HUES6 (cell line): ENCODE results near the gene PHB1.

Experiments used
- H3K27ac ChIP-seq: 2 replicates; pipeline ENCODE4 v1.7.0; 2013; ENCODE audit warnings: low read depth, mild to moderate bottlenecking, low read length, inconsistent platforms
- H3K27me3 ChIP-seq: 2 replicates; pipeline ENCODE4 v1.6.1; 2013; ENCODE audit warnings: low read length; ENCODE audit not compliant: control insufficient read depth, insufficient read depth
- H3K36me3 ChIP-seq: 2 replicates; pipeline ENCODE4 v1.6.1; 2013; ENCODE audit warnings: low read length; ENCODE audit not compliant: control insufficient read depth, insufficient read depth
- H3K4me1 ChIP-seq: 2 replicates; pipeline ENCODE4 v1.6.1; 2013; ENCODE audit warnings: low read length; ENCODE audit not compliant: control insufficient read depth, insufficient read depth
- H3K4me3 ChIP-seq: 2 replicates; pipeline ENCODE4 v1.5.1; 2013; ENCODE audit warnings: low read depth, low read length
- H3K9ac ChIP-seq: one replicate; pipeline ENCODE4 v1.6.1; 2013; ENCODE audit warnings: mild to moderate bottlenecking, low read length
- H3K9me3 ChIP-seq: 2 replicates; pipeline ENCODE4 v1.6.1; 2013; ENCODE audit warnings: low read depth, low read length; ENCODE audit not compliant: control insufficient read depth, insufficient read depth

The PHB1 gene

DNA sequence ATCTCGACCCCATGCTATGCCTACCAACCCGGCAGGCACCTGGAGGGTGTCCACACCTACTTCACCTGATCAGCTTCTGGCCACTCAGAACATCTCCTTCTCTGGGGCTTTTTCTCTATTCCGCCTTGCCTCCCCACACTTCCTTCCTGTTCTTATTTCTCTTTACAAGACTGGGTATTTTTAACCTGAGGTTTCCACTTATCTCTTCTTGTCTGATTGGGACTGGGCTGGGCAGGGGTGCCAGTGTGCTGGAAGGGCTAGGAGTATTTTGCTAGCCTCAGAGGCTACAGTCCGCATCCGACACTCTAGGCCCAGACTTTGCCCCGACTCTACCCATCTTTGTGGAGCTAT lies 26.4 kb downstream of the PHB1 start:
- Histone ChIP-seq H3K9ac (no peak overlapping the region), H3K27ac (no peak overlapping the region), H3K4me1 (no peaks in the 10 kb centered on the region), H3K36me3 (no peaks in the 10 kb centered on the region), H3K9me3 (no peaks in the 10 kb centered on the region), H3K4me3 (no peak overlapping the region), H3K27me3 (no peaks in the 10 kb centered on the region)

DNA sequence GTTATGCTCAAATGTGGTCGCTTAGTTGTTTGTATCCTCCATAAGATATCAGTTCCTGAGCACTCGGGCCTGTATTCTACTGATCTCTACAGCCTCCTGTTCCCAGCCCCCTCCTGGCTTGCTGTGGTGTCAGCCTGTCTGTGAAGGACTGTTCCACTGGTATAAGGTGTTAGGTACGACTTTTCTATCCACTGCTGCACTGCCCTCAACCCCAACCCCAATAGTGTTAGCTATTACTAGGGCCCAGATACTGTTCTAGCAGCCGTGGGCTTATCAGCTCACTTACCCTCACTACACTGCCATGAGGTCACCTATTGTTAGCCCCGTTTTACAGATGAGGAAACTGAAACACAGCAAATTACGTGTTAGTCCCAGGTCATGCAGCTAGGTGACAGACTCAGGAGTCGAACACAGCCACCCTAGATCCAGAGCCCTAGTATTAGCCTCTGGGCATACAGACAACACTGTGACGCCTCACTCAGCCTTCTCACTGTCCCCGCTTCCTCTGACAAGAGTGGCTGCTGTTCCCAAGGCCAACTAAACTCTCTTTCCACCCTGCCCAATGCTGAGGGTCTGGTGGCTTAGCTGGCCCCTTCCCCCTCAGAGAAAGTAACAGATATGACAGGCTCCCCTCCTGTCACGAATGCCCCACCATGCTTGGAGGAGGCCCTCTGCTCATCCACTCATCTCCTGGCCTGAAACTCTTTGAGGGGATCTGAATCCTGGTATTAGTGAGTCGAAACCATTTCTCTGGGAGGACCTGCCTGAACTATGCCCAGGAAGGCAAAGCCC lies 27.0 kb downstream of the PHB1 start:
- no peak overlapping the region for H3K4me3 ChIP-seq
- no peak overlapping the region for H3K27ac ChIP-seq
- H3K4me1 ChIP-seq: no peaks in the 10 kb centered on the region
- H3K36me3 ChIP-seq: no peaks in the 10 kb centered on the region
- H3K27me3 ChIP-seq: no peaks in the 10 kb centered on the region
- no peak overlapping the region for H3K9ac ChIP-seq
- no peaks in the 10 kb centered on the region for H3K9me3 ChIP-seq

DNA sequence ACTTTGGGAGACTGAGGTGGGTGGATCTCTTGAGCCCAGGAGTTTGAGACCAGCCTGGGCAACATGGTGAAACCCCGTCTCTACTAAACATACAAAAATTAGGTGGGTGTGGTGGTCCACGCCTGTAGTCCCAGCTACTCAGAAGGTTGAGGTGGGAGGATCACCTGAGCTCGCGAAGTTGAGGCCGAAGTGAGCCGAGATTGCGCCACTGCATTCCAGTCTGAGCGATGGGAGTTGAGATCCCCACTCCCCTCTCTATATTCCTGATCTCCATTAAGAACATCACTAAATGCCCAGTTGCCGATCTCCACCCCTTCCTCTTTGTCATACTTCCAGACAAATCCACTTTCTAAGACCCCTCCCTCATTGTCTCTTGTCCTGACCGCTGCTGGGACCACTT lies 28.3 kb downstream of the PHB1 start:
- Histone ChIP-seq H3K36me3 (no peaks in the 10 kb centered on the region), H3K27me3 (no peaks in the 10 kb centered on the region), H3K4me1 (no peaks in the 10 kb centered on the region), H3K27ac (no peak overlapping the region), H3K4me3 (no peak overlapping the region), H3K9ac (no peak overlapping the region), H3K9me3 (no peaks in the 10 kb centered on the region)

DNA sequence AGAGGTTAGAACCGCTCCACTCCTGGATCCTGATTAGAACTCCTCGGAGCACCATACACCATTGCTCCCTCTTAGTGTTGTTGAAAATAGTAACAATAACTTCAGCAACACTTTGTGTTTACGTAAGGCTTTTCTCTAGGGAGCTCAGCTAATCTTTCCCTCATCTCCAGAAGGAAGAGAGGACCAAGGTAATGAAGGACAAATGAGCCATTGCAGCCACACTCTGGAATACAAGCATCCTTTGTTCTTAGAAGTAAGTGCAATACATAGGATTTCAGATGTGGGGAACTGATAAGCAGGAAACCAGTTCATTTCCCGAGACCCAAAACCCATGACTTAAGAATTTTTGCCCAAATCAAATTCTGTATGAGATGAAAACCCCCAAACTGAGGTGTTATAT lies 29.7 kb downstream of the PHB1 start:
- no peak overlapping the region for H3K27ac ChIP-seq
- no peaks in the 10 kb centered on the region for H3K4me1 ChIP-seq
- H3K27me3 ChIP-seq: no peaks in the 10 kb centered on the region
- no peak overlapping the region for H3K4me3 ChIP-seq
- no peak overlapping the region for H3K9ac ChIP-seq
- no peaks in the 10 kb centered on the region for H3K9me3 ChIP-seq
- H3K36me3 ChIP-seq: no peaks in the 10 kb centered on the region

DNA sequence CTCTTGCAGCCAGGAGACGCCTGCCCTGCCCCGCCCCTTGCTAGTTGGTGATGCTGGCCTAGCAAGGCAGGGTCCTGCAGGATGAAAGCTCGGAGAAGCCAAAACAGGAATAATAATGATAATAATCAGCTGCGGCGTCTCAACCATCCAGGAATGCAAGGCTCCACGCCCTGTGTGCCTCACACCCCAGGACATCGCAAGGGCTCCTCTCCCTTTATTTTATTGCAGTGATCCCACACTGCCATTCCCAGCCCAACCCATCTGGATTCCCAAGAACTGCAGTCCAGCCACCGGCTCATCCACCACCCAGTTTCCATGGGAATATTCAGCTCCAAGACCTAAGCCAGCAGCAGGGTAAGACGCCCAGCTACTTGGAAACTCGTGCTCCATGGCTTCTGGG lies 31.6 kb downstream of the PHB1 start:
- H3K4me1 ChIP-seq: no peaks in the 10 kb centered on the region
- no peak overlapping the region for H3K27ac ChIP-seq
- no peaks in the 10 kb centered on the region for H3K9me3 ChIP-seq
- no peak overlapping the region for H3K4me3 ChIP-seq
- no peaks in the 10 kb centered on the region for H3K36me3 ChIP-seq
- H3K9ac ChIP-seq: no peak overlapping the region
- no peaks in the 10 kb centered on the region for H3K27me3 ChIP-seq

DNA sequence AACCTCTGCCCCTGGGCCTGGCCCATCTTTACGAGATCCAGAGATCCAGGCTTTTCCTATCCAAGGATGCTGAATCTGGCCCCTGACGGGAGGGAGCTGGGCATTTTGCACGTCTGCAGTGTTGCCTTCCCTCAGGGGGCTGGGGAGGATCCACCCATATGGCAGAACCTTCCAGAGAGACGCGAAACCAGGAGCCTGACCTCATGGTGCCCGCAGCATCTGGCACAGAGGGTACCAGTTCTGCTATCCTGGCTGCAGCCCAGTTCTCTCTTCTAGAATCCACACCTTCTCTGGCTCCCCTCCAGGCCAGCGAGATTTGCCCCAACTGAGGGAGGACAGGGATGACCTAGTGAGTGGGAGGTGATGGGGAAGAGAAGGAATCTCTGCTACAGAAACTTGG lies 32.1 kb downstream of the PHB1 start:
- Histone ChIP-seq H3K27me3 (no peaks in the 10 kb centered on the region), H3K27ac (no peak overlapping the region), H3K9ac (no peak overlapping the region), H3K4me1 (no peaks in the 10 kb centered on the region), H3K4me3 (no peak overlapping the region), H3K9me3 (no peaks in the 10 kb centered on the region), H3K36me3 (no peaks in the 10 kb centered on the region)

DNA sequence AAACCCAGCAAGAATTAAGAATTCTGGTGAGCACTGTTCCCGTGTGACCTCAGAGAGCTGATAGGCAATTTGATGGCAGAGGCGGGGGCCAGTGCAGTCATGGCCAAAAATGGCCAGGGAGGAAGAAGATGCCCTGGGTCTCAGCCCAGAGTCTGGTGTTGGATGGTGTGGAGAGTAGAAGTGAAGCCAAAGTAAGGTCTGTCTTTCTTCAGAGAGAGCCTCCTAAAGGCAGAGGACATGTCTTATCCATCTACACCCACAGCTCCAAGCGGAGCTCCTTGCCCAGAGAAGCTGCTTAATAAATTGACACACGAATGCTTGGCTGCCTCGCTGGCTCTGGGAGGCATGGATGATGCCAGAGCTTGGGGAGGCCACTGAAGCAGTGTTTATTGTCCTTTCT lies 32.9 kb downstream of the PHB1 start:
- Histone ChIP-seq H3K9me3 (no peaks in the 10 kb centered on the region), H3K9ac (no peak overlapping the region), H3K27ac (no peak overlapping the region), H3K36me3 (no peaks in the 10 kb centered on the region), H3K27me3 (no peaks in the 10 kb centered on the region), H3K4me3 (no peak overlapping the region), H3K4me1 (peaks cover 3% of the 10 kb centered on the region)

DNA sequence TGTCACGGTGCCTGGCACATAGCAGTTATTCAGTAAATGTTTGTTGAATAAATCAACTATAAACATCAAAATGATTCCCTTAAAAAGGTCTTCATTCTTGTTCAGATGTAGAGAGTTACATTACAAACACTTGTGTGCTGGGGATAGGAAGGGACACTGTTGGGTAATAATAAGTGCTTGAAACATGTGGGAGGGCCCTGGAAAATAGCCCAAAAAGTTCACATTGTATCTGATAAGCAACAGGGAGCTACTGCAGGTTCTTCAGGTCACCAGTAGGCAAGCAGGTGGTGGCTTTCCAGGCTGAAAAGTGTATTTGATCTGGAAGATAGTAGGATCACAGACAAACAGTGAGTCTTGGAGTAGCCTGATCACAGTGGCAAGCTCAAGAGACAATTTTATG lies 33.6 kb downstream of the PHB1 start:
- Histone ChIP-seq H3K9me3 (no peaks in the 10 kb centered on the region), H3K36me3 (no peaks in the 10 kb centered on the region), H3K9ac (no peak overlapping the region), H3K27me3 (no peaks in the 10 kb centered on the region), H3K4me1 (peaks cover 10% of the 10 kb centered on the region), H3K27ac (no peak overlapping the region), H3K4me3 (no peak overlapping the region)

DNA sequence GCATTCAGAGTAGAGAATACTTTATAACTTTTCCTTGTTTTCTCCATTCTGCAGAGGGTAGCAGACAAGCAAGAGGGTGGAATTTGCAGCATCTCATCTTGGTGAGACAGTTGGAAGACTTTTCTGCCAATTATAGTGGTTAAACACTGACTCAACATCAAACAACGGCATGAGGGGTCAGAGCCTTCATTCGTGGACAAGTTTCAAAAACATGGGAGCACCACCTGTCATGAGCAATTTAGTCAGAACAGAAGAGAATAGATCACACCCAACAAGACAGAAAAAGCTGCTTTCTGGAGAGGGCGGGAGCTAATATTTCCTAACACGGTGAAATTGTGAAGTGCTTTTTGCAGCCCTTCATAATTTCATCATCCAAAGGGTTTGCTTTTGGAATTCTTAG lies 34.8 kb downstream of the PHB1 start:
- H3K27ac ChIP-seq: no peak overlapping the region
- H3K9me3 ChIP-seq: no peaks in the 10 kb centered on the region
- H3K27me3 ChIP-seq: no peaks in the 10 kb centered on the region
- no peaks in the 10 kb centered on the region for H3K36me3 ChIP-seq
- H3K4me3 ChIP-seq: no peak overlapping the region
- no peak overlapping the region for H3K9ac ChIP-seq
- H3K4me1 ChIP-seq: peaks cover 10% of the 10 kb centered on the region

DNA sequence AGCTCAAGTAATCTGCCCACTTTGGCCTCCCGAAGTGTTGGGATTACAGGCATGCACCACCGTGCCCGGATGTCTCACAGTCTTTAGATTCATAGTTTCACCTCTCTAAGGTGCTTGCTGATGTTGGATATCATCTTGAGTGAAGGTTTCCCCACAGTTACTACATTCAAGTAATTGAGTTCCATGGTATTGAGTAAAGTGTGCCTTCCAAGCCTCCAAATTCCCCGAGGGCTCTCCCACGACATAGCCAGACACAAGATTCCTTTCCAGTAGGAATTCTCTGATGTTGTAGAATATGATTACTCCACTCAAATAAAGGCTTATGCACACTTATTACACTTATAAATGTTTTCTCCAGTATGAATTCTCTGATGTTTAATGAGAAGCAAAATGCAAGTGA lies 36.4 kb downstream of the PHB1 start:
- H3K36me3 ChIP-seq: no peaks in the 10 kb centered on the region

DNA sequence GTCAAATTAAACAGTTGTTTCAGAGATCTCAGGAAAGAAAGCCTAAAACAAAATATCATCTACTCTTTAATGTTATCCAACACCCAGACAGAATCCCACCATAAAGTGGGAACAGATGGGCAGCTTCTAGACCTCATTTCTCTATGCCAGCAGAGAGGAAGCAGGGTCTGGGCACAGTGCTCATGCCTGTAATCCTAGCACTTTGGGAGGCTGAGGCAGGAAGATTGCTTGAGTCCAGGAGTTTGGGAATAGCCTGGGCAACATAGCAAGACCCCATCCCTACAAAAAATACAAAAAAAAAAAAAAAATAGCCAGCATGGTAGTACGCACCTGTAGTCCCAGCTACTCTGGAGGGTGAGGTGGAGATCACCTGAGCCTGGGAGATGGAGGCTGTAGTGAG lies 39.1 kb downstream of the PHB1 start:
- H3K27me3 ChIP-seq: no peaks in the 10 kb centered on the region
- H3K9me3 ChIP-seq: no peaks in the 10 kb centered on the region
- no peak overlapping the region for H3K4me3 ChIP-seq
- H3K4me1 ChIP-seq: peaks cover 24% of the 10 kb centered on the region
- no peak overlapping the region for H3K27ac ChIP-seq
- no peaks in the 10 kb centered on the region for H3K36me3 ChIP-seq
- H3K9ac ChIP-seq: no peak overlapping the region

More for the DNA sequence above, 36.4 kb downstream of the PHB1 start:
- peaks cover 10% of the 10 kb centered on the region for H3K4me1 ChIP-seq
- no peaks in the 10 kb centered on the region for H3K27me3 ChIP-seq
- H3K4me3 ChIP-seq: no peak overlapping the region
- no peak overlapping the region for H3K27ac ChIP-seq
- no peak overlapping the region for H3K9ac ChIP-seq
- H3K9me3 ChIP-seq: no peaks in the 10 kb centered on the region

DNA sequence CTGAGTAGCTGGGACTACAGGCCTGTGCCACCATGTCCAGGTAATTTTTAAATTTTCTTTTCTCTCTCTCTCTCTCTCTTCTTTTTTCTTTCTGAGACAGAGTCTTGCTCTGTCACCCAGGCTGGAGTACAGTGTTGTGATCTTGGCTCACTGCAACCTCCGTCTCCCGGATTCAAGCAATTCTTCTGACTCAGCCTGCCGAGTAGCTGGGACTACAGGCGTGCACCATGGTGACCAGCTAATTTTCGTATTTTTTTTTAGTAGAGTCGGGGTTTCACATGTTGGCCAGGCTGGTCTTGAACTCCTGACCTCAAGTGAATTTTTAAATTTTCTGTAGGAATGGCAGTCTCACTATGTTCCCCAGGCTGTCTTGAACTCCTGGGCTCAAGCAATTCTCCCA lies 41.6 kb downstream of the PHB1 start:
- no peaks in the 10 kb centered on the region for H3K27me3 ChIP-seq

More for the DNA sequence above, 41.6 kb downstream of the PHB1 start:
- Histone ChIP-seq H3K27ac (no peak overlapping the region), H3K4me3 (no peak overlapping the region), H3K9me3 (no peaks in the 10 kb centered on the region), H3K36me3 (no peaks in the 10 kb centered on the region), H3K4me1 (peaks cover 25% of the 10 kb centered on the region), H3K9ac (no peak overlapping the region)
